Ishikawa (cell line): ENCODE results near the gene MICU2.

Experiments
- CEBPB ChIP-seq: IDR thresholded peaks from 2 replicates; pipeline ENCODE4 v1.6.1; 2012
- CREB1 ChIP-seq: IDR thresholded peaks from 2 replicates; pipeline ENCODE4 v1.6.1; 2012; ENCODE audit warnings: low read depth
- EP300 ChIP-seq: IDR thresholded peaks from 2 replicates; pipeline ENCODE4 v1.6.1; 2012; ENCODE audit warnings: borderline replicate concordance
- FOXM1 ChIP-seq: IDR thresholded peaks from 2 replicates; pipeline ENCODE4 v1.6.1; 2012; ENCODE audit warnings: low read depth, borderline replicate concordance
- RAD21 ChIP-seq: IDR thresholded peaks from 2 replicates; pipeline ENCODE4 v1.6.1; 2012; ENCODE audit warnings: low read depth
- TCF12 ChIP-seq: IDR thresholded peaks from 2 replicates; pipeline ENCODE4 v1.6.1; 2012; ENCODE audit warnings: low read depth

GRCh38 chr13:21569686-21570085 lies 34.3 kb downstream of the MICU2 start:
- TF ChIP-seq TCF12: no peak
- no peak for TF ChIP-seq EP300
- no peak for TF ChIP-seq FOXM1
- TF ChIP-seq RAD21: no peak
- no peak for TF ChIP-seq CREB1
- TF ChIP-seq CEBPB: no peak
